Stimulated activated CD8-positive, alpha-beta memory T cell treated with anti-CD3 and anti-CD28 coated beads, Interleukin-15, amount 100 ng/mL, for 4 hours (primary cell): ENCODE results near the gene WWOX.
"Not testable (repeated sequence)": the region's sequence is repeated elsewhere in the genome, so short reads cannot be mapped to it uniquely, and the experiment has no call there.

Source experiments
- DNase-seq, 2 donors: peaks; one replicate each; pipeline ENCODE4 v3.0.0-alpha.2; 2020; ENCODE audit warnings: low read depth in 2 of 2

Gene WWOX

DNA sequence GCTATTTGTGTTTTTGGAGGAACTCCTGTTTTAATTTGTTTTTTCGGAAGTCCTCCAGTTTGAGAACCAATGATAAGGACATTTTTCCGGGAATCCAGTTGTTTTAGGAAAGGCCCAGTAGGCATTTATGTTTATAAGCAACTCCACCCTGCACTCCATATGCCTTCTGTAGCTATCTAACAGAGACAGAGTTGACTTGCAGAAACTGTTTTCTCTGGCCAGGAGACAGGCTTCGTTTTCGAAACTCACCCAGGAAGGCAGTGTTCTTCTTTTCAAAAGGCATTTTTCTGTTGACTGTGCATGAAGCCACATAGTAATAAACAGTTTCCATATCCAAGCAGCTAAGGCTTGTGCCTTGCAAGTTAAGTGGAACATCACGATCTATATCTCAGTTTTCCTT lies 587.1 kb downstream of the WWOX start:
- DNase-seq, result no peak

DNA sequence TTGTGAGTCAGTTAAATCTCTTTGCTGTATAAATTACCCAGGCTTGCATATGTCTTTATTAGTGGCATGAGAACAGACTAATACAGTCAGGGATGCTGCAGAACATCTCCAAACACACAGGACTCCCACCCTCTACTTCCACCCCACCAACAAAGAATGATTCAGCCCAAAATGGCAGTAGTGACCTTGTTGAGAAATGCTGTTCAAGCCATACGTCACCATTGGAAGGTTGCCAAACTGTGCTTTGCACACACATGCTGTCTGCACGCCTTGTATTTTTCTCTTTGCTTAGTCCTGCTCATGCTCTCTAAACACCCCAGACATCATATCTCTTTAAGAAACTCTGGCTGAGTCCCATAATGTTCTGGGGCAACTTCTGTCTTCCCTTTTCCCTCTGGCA lies 589.6 kb downstream of the WWOX start:
- no peak for DNase-seq

DNA sequence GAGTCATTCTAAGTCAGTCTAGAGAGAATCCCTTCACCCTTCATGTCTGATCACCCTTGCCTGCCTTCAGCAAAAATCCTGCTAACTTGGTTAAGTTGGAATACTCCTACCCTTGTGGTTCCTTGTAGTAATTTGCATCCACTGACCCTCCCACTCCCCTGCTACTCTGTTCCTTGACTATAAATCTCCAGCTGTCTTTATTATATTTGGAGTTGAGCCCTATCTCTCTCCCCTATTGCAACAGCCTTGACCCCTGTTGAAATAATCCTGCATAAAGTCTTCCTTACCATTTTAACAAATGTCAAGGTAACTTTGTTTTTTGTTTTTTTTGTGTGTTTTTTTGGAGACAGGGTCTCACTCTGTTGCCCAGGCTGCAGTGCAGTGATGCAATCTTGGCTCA lies 590.1 kb downstream of the WWOX start:
- DNase-seq, result no peak

DNA sequence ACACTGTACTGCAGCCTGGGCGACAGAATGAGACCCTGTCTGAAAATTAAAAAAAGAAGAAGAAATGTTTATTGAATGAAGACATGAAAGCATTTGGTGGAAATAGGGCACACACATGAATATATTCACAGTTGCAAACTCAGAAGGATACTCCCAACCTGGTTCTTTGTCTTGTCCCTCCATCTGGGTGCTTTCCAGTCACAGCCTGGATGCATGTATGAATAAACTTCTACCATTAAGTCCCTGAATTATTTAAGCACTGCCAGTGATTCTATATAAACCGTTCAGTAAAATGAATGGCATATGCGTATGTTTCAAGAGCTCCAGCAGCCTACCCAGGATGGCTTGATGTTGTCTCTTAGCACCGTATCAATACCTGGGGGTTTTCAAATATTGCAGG lies 591.1 kb downstream of the WWOX start:
- no peak for DNase-seq

DNA sequence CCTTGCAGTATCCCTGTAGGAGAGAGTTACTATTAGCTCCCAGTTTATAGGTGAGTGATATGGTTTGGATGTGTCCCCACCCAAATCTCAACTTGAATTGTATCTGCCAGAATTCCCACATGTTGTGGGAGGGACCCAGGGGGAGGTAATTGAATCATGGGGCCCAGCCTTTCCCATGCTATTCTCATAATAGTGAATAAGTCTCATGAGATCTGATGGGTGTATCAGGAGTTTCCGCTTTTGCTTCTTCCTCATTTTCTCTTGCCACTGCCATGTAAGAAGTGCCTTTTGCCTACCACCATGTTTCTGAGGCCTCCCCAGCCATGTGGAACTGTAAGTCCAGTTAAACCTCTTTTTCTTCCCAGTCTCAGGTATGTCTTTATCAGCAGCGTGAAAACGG lies 592.3 kb downstream of the WWOX start:
- not testable (repeated sequence) for DNase-seq

DNA sequence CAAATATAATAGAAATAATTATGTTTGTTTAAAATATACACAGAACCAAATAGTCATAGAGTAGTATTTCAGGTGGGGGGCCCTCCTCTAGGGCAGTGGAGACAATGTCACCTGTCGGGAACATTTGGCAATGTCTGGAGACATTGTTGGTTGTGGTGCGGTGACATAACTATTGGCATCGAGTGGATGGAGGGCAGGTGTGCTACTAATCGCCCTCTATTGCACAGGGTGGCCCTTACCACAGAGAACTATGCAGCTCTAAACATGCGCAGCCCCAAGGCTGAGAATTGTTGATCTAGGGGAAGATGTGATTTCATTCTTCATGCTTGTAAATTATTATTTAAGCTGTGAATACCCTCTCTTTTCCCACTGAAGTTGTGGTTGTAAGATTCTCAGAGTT lies 594.0 kb downstream of the WWOX start:
- no peak for DNase-seq

DNA sequence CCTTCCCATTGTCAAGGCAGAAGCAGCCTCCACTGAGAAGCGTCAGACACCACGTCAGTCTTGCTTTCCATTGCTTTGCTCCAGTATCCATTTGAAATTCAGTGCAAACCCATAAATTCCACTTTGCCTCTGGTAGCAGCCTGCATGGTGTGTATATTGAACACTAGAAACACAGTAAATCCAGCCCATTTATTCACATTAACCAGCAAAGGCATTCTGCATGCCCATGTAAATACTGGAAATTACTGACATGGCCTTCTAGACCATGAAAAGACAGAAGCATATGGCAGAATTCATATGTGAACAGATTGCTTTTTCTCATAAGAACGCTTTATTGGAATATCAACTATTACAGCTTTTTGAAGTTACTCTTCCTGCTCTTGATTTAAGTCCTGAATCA lies 595.0 kb downstream of the WWOX start:
- no peak for DNase-seq

DNA sequence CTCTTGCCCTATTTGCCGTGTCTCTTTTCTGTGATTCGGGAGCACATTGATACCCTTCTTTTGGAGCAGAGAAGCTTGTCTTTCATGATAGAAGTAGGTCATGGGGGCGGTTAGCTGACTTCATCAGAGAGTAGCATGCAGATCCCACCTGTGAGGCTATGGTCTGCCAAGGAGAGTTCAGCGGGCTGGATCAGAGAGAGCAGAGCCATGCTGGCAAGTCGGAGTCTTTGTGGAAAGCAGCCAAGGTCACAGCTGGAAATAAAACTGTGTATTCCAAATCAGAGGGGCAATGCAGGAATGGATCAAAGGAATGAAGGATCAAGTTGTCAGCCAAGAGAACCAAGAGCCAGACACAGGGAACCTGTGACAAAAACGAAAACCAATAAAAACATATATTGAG lies 595.9 kb downstream of the WWOX start:
- no peak for DNase-seq

DNA sequence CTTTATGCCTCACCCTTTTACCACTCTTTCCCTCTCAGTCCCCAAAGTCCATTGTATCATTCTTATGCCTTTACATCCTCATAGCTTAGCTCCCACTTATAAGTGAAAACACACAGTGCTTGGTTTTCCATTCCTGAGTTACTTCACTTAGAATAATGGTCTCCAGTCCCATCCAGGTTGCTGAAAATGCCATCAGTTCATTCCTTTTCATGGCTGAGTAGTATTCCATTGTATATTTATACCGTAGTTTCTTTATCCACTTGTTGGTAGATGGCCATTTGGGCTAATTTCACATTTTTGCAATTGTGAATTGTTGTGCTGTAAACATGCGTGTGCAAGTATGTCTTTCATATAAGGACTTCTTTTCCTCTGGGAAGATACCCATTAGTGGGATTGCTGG lies 597.3 kb downstream of the WWOX start:
- DNase-seq, result no peak

DNA sequence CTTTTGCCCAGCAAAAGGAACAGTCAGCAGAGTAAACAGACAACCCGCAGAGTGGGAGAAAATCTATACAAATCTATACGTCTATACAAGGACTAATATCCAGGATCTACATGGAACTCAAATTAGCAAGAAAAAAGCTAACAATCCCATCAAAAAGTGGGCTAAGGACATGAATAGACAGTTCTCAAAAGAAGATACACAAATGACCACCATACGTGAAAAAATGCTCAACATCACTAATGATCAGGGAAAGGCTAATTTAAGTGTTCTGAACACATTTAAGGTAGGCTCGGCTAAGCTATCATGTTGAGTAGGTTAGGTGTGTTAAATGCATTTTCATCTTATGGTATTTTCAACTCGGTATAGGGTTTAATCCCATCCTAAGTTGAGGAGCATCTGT lies 598.0 kb downstream of the WWOX start:
- DNase-seq, result no peak

DNA sequence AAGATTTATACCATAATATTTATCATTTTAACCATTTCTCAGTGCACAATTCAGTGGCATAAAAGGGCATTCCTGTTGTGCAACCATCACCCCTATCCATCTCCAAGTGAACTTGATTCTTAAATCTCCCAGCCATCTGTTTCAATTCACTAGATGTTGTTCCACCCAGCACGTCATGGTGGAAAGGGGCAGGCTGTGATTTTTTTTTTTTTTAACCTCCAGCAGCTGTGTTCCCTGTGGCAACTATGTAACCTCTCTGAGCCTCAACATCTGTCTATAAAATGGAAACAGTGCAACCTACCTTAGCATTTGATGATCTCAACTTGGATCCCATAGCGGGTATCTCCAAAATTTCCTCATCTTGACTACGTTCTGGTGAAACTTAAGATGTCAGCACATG lies 604.5 kb downstream of the WWOX start:
- no peak for DNase-seq

DNA sequence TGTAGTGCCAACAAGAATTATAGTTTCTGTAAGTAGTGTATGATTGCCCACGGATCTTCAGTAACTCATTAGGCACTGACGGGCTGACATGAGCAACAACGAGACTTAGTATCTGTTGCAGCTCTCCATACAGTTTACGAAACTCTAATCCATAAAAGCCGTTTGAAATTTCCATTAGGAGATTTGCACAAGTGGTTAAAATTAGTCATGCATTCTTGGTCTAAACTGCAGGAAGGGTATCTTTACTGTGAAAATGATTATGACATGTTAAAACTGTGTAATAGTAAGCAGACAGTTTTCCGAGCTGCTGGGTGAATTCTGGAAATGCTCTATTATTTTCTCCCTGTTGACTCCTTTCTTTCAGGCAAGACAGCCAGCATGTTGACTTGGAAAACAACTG lies 605.0 kb downstream of the WWOX start:
- no peak for DNase-seq

DNA sequence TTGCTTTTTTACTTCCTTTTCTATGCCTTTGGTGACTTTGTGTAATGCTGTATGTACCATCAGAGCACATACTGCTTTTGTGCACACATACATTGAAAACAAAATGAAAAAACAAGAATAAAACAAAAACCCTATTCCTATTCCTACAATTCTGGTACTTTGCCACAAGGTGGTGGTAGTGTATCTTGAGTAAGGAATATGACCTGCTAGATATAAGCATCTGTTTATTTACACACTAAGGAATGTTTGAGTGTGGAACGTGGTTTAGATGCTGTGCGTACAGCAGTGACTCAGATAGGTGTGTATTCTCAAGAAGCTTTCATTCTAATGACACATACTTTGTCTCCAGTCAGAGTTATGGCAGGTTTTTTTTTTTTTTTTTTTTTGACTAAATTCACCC lies 606.2 kb downstream of the WWOX start:
- DNase-seq, result no peak

DNA sequence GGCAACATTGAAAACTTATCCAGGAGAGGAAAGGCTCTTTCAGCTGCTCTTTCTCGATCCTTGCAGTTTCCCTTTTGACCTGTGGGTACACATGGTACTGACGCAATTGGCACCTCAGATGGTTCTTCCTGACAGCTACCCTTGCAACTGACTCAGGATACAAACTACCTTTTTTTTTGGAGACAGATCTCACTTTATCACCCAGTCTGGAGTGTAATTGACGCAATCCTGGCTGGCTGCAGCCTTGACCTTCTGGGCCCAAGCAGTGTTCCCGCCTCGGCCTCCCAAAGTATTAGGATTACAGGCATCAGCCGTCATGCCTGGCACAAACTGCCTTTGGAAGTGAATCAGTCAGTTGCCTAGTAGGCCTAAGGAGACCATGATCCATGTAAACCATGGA lies 607.2 kb downstream of the WWOX start:
- no peak for DNase-seq

DNA sequence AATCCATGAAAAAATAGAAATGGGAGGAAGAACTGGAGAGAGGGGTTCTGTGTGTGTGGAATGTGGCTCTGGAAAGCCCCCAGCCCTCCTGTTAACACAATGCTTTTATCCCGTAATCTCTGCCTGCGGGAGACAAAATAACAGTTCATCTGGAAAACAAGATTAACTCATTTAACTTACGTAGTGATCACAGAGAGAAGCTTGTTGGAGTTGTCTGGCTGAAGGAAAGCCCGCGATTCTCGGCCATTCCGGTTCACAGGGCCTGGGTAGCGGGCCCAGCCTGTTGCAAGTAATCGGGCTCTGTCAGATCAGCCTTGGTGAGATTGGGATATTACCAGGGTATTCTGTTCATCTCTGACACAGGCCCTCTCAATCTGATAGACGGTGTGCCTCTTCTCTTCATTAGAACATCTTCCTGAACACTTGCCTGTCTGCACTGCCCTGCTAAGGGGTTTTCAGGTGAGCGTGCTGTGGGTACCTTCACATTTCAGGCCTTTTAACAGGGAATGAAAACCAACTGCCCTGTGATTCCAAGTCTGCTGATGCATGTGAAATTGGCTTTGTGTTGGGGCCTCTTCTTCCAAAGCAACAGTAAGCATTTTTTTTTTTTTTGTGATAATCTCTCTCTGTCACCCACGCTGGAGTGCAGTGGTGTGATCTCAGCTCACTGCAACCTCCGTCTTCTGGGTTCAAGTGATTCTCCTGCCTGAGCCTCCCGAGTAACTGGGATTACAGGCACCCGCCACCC lies 609.9 kb downstream of the WWOX start:
- no peak for DNase-seq

DNA sequence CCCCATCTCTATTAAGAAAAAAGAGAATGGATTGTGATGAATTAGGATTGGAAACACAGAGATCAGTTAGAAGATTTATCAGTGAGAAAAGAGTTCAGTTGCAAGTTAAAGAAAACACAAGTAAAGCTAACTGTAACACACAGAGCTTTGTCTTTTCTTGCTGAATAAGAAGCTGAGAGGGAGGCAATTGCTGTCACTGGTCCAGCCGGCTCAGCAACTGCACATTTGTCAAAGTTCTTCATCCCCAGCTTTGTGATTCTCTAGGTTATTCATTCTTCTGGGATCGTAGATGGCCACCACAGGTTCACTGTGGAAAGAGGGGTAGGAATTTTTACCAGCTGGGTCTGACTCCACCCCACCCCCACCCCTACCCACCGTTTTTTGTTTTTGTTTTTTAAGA lies 615.7 kb downstream of the WWOX start:
- DNase-seq, result no peak

DNA sequence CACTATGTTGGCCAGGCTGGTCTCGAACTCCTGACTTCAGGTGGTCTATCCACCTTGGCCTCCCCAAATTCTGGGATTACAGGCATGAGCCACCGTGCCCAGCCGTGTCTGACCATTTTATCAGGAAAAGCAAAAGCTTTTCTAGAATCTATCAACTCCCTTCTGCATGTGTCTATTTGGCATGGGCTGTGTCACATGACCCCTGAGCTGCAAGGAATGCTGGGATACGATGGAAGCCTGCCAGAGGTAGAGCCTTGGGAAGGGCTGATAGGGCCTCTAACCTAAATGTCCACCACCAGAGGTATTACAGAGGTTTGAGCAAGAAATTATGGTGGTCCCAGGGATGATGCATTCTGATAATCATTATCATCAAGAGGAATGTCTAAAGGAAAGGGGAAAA lies 616.2 kb downstream of the WWOX start:
- DNase-seq, result no peak

DNA sequence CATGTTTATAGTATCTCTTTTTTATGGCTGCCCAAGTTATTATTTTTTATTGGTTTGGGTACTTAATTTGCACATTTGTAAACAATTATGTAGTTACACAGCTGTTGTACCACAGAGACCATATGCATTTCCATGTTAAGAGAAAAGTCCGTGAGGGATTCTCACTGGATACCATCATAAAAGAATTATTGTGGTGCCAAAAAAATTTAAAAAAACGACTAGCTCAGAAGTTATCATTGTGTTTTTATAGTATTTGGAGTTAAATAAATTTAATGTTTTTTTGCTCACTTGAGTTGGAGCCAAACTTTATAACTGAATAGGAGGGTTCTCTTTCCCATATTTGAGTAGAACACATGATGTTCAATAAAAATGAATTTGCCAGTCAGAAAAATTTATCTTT lies 618.7 kb downstream of the WWOX start:
- DNase-seq, result no peak

DNA sequence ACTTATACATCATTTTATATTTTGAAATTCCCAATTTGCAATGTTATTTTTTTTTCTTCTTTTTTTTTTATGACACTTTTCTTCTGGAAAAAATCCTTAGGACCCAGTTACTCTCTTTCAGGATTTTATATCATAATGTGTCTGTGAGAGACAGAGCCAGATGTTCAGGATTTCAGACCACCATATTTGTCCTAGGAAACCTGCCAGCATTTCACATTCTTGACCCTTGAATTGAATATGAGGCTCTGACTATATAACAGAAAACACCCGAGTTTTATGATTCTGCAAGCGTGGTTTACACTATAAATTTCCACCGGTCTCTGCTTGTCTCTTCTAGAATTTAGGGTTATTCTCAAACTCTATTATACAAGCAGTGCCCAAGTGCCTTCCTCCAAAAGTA lies 621.0 kb downstream of the WWOX start:
- DNase-seq, result no peak

DNA sequence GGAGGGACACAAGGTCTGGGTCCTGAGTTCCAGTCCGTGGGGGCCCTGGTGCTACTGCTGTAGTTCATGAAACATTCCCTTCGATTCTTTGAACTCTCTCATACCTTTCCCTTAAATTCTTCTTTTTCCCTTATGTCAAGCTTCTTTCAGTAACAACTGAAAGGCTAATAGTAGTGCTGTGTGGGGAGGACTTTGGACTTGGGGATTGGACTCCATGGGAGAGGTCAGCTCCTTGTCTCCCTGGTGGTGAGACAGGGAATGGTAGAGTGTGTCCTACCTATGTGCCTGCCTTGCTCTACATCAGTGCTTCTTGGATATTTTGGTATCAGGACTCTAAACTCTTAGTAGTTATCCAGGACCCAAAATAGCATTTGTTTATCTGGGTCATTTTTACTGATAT lies 628.1 kb downstream of the WWOX start:
- DNase-seq, result no peak

DNA sequence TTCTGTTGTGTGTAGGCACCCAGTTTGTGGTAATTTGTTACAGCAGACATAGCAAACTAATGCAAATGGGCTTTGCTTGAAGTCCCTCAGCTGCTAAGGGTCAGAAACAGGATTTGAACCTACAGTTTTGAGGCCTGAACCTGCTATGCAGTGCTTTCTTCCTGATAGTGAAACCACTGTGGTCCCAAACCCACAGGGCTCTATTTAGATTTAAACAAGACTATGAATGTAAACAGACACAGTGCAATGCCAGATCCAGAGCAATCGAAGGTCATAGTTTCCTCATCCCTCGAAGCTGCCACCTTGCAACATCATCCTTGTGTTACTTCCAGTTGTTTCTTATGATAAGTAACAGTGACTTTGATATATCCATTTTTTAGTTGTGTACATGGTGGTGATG lies 630.2 kb downstream of the WWOX start:
- DNase-seq, result no peak

DNA sequence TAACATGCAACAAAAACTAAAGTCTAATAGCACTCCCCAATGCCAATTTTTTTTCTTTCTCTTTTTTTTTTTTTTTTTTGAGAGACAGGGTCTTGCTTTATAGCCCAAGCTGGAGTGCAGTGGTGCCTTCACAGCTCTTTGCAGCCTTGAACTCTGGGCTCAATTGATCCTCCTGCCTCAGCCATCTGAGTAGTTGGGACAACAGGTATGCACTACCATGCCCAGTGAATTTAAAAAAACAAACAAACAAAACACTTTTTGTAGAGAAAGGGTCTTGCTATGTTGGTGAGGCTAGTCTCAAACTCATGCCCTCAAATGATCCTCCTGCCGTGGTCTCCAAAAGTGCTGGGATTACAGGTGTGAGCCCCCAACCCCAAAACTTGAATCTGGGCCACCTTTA lies 632.3 kb downstream of the WWOX start:
- no peak for DNase-seq

DNA sequence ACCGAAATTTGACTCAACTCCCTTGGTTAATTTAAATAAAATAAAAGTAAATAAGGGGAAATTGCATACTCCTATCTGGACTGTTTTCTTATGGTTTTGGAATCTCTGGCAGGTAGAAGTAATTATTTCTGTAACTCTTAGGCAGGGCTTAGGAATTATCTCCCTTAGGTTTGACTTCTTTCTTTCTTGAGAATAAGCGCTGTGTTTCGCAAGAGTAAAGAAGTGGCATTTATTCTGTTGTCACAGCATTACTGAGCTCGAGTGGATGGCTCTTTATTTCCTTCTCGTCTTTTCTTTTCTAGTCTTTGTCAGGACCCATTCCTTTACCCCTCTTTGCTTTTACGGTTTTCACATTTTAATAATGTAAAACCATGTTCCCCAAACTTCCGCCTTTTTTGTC lies 633.2 kb downstream of the WWOX start:
- no peak for DNase-seq

DNA sequence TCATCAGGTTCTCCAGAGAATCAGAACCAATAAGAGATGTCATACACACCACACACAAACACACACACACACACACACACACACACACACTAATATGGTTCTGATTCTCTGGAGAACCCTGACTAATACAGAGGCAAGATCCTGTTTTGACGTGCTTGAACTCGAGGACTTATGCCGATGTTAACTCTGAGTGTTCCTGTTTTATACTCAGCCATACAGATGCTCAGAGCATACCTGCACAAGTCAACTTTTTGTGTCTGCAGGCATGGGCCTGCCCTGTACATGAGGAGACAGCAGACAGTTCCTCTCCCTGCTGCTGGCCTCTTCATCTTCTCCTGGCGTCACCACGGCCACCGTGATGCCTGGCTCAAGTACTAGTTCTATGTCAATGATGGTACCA lies 635.9 kb downstream of the WWOX start:
- no peak for DNase-seq

DNA sequence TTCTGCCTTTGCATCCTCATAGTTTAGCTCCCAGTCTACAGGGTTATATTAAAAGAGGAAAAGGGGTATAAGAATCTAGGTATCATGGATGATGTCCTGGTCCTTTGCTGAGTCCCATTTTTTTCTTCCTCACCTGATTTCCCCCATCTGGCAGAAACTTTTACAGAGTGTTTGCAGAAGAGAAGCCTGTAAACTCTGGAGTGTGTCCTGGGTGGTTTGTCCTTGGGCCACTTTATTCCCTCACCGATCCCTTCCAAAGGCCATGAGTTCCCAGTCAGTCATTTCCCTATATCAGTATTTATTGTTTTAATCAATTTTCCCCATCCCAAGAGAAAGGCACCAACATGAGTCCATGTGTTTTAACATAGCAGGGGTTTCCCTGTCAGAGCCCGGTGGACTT lies 638.2 kb downstream of the WWOX start:
- DNase-seq, result no peak
